CD4-positive, alpha-beta T cell treated with Interleukin-17A for 1 hour (primary cell): ENCODE measurements around the gene VTI1B.
"Not testable (repeated sequence)": the region's sequence is repeated elsewhere in the genome, so short reads cannot be mapped to it uniquely, and the experiment has no call there.

ENCODE experiments used
- DNase-seq: peaks from one replicate; pipeline ENCODE4 v3.0.0-alpha.2; 2020

VTI1B gene

DNA sequence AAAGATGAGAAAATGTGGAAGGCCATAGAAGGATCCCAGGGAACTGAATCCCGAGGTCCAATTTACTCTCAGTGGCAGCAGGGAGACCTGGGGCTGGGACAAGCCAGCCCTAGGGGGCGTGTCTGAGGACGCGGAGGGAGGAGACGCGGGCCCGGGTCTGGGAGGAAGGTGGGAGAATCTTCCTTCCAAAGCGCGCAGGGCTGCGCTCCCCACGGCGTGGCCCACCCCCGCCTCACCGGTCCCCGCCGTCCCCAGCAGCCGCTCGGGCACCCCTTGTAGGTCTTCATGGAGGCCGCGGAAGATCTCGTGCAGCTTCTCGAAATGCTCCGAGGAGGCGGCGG lies 323 bp downstream of the VTI1B start:
- peak; percentile 46 for DNase-seq

DNA sequence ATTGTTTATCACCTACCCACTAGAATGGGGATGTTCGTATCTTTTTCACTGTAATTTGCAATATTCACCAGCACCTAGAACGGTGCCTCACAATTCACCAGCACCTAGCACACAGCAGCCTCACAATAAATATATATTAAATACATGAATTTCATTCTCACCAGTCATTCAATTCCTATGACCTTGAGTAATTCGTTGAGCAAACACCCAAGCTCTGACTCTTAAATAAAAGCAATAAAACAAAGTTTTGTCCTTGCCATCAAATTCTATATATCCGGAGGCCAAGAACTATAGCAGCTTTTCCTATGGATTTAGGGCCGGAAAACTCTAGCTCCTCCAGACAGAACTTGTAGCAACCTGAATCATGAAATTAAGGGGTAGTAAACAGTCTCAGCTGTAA lies 981 bp downstream of the VTI1B start:
- DNase-seq: no peak

DNA sequence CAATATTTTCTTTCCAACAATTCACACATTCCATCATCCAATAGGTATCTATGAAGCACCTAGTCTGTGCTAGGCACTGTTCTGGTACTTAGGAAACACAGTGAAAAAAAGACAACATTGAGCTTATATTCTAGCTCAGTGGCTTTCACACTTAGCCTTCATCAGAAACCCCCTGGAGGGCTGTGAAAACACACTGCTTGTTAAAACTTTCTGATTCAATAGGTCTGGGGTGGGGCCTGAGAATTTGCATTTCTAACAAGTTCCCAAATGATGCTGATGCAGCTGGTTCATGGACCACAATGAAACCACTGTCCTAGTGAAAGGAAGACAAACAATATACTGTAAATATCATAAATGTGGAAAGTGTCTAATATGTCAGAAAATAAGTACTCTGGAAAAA lies 5.9 kb downstream of the VTI1B start:
- peak; percentile 54 for DNase-seq

DNA sequence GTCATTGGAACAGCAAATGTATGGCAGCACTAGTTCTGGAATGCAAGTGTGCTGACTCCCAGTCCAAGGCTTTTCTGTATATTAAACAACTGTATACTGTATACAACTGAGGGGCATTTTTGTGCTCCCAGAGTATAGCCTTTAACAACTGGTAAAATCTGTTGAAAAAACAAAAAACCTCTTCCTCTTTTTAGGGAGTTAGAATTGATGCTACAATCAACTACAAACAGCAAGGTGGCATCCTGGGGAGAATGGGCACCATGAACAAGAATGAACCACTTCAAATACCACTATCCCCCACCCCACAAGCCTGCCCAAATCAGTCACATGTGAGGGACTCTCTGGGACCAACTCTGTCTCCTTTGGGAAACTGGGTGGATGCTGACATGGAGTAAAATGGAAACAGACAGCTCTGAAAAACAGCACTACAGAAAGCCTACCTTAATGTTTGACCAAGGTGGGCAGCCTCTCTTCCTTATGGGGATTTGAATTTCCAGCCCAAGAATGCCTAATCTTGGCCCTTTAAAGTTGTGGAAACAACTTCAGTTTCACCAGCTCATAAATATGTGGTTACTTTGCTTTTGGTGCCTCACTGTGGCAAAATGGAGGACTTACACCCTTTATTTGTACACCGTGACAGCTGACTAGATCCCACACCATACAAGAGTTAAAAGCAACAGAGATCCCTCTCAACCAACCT lies 7.5 kb downstream of the VTI1B start:
- DNase-seq: peak; percentile 72

DNA sequence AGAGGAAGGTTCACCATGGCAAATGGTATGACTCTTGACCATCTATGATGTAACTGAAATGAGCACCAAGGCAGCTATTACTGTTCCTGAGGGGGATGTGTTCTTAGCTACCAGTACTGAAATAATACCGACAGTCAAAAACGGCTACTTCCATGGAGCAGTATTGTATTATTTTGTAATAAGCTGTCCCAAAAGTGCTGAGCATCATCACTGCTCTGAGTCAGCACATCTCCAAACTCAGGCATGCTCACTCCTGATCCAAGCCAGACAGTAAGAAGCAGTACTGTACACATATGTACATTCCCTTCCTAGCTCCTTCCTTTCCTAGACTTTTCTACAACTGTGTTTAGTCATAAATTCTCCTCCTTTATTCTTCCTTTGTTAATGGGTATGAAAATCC lies 8.6 kb downstream of the VTI1B start:
- DNase-seq: no peak

- no peak for DNase-seq
These were observed 10.8 kb downstream of the VTI1B start for GRCh38 chr14:67663633-67664032.

GRCh38 chr14:67653651-67654280 lies 20.7 kb downstream of the VTI1B start:
- no peak for DNase-seq

- DNase-seq: no peak
These were observed 22.2 kb downstream of the VTI1B start for GRCh38 chr14:67652189-67652588.

GRCh38 chr14:67650694-67651093 lies 23.7 kb downstream of the VTI1B start:
- DNase-seq: no peak

- no peak for DNase-seq
These were observed 24.3 kb downstream of the VTI1B start for GRCh38 chr14:67650151-67650550.

GRCh38 chr14:67646131-67646530 lies 28.3 kb downstream of the VTI1B start:
- DNase-seq: no peak

- no peak for DNase-seq
These were observed 29.0 kb downstream of the VTI1B start for GRCh38 chr14:67645414-67645813.

DNA sequence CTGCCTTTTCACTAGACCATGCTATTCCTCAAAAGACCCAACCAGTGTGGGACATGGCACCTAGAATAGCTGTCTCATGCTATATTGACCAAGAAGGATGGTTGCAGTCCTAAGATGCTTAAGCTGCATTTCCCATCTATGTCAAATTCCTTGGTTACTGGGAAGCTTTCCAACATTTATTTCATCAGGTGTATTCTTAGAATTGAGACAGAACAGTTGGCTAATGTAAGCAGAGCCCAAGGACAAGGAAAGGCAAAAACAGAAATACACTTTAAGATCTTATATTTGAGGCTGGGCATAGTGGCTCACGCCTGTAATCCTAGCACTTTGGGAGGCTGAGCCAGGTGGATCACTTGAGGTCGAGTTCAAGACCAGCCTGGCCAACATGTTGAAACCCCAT lies 30.0 kb downstream of the VTI1B start:
- DNase-seq: no peak

DNA sequence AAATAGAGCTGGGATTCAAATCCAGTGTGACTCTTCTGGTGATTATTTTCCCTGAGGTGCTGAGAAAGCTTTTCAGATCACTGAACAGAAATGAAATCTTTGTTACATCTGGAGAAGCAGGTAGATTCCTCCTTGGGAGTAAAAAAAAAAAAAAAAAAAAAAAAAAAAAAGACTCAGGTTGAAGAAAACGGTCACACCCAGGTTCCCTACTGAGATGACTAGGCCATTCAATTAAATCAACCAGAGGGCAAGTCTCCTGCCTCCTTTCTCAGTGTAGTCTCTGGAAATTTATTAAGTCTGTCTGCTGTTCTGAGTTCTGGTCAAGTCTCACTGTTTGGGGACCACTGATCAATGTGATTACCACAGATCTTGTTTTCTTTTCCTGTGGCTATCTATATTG lies 30.7 kb downstream of the VTI1B start:
- no peak for DNase-seq

- no peak for DNase-seq
These were observed 32.3 kb downstream of the VTI1B start for GRCh38 chr14:67641902-67642749.

DNA sequence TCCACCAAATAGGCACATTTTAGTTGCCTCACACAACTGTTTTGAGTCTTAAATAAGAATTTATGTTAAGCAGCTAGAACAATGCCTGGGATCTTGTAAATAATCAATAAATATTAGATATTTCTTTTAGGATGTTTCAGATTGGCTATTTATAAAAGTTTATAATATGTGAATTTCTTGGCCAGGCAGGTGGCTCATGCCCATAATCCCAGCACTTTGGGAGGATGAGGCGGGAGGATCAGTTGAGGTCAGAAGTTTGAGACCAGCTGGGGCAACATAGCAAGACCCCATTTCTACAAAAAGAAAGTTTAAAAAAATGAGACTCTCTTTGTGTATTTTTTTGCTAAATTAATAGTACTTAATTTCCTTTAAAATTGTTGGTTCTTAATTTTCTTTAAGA lies 33.0 kb downstream of the VTI1B start:
- DNase-seq: no peak

- no peak for DNase-seq
These were observed 35.8 kb downstream of the VTI1B start for GRCh38 chr14:67638642-67639041.

DNA sequence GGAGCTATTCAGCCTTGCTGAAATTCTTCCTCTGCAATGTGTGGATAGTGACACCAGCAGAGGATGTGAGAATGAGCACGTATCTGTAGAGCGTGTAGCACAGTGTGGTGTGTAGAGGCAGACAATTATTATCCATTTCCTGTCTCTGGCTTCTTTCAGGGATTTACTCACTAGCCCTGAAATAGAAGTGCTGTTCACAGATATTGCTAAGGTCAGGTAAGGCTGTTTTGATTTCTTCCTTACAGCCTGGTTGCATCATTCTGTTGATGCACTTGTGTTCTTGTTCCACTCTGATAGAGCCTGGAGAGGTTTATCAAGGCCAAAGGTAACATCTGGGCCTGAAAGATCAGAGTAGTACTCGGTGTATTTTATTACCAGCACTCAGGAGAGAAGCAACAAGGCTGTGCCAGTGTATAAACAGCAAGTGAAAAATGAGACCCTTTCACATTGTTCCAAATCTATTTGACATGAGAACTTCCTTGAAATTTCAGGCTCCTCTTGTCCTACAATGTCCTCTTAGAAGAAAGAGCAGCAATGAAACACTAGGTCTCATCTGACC lies 38.0 kb downstream of the VTI1B start:
- DNase-seq: no peak

- DNase-seq: no peak
These were observed 40.8 kb downstream of the VTI1B start for GRCh38 chr14:67633451-67634147.

- DNase-seq: no peak
These were observed 43.5 kb downstream of the VTI1B start for GRCh38 chr14:67630938-67631337.

DNA sequence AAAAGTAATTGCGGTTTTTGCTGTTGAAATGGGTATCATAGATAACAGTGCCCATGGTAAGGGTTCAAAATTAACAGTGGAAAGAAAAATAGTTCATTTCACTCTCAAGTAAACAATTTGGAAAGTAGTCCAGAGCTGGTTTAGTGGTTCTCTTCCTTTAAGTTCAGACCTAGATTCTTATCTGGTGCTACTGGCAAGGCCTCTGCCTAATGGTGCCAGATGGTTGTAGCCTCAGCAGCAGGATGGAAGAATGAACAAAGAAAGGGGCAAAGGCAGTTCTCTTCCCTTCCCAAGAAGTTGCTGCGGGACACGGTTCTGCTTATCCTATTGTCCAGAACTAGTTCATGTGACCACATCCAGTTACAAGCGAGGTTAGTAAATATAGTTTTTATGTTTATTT lies 44.2 kb downstream of the VTI1B start:
- no peak for DNase-seq

GRCh38 chr14:67627519-67627918 lies 46.9 kb downstream of the VTI1B start:
- DNase-seq: no peak

DNA sequence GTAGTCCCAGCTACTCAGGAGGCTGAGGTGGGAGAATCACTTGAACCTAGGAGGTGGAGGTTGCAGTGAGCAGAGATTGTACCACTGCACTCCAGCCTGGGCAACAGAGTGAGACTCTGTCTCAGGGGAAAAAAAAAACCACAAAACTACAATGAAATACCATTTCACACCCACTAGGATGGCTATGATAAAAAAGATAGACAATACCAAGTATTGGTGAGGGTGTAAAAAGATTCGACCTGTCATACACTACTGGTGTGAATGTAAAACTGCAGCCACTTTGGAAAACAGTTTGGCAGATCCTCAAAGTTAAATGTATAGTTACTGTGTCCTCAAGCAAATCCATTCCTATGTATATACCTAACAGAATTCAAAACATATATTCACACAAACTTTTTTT lies 48.3 kb downstream of the VTI1B start:
- DNase-seq: not testable (repeated sequence)
